Gastroesophageal sphincter (tissue), 3 donors: Measurements from ENCODE around the gene RHEBL1.

Experiments used
- EP300 ChIP-seq: sonication (generic); formaldehyde crosslinking; IDR thresholded peaks from one replicate; pipeline ENCODE4 v1.6.1; 2017; ENCODE audit warnings: antibody characterized with exemption, mild to moderate bottlenecking
- POLR2A ChIP-seq, 2 donors: fragments of 450-650 bp; IDR thresholded peaks; one replicate each; pipeline ENCODE4 v1.6.1; 2017; ENCODE audit warnings: antibody characterized with exemption in 2 of 2, mild to moderate bottlenecking in 2 of 2, moderate library complexity in 1 of 2
- TF ChIP-seq, protein P1 (sequence below), 4 experiments: fragments of 200-600 bp in 2 of 4; fragments of 450-650 bp in 2 of 4; sonication (generic) in 1 of 4; IDR thresholded peaks; one replicate each; pipeline ENCODE4 v1.5.1; 2017 to 2019; ENCODE audit warnings: antibody characterized with exemption in 4 of 4, mild to moderate bottlenecking in 2 of 4, moderate library complexity in 2 of 4

DNA sequence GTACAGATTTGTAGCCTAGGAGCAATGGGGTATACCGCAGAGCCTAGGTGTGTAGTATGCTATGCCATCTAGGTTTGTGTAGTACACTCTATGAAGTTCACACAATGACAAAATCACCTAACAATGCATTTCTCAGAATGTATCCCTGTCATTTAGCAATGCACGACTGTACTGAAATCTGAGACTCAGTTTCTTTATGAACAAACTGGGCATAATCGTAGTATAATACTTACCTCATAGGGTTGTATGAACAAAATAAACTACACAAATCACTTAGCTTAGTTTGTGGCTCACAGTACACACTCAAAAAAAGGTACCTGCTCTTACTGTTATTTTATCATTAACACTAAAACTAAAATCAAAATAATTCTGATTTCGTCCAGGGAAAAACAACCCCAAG, 44.3 kb downstream of the RHEBL1 start:
- TF ChIP-seq, protein P1, sequence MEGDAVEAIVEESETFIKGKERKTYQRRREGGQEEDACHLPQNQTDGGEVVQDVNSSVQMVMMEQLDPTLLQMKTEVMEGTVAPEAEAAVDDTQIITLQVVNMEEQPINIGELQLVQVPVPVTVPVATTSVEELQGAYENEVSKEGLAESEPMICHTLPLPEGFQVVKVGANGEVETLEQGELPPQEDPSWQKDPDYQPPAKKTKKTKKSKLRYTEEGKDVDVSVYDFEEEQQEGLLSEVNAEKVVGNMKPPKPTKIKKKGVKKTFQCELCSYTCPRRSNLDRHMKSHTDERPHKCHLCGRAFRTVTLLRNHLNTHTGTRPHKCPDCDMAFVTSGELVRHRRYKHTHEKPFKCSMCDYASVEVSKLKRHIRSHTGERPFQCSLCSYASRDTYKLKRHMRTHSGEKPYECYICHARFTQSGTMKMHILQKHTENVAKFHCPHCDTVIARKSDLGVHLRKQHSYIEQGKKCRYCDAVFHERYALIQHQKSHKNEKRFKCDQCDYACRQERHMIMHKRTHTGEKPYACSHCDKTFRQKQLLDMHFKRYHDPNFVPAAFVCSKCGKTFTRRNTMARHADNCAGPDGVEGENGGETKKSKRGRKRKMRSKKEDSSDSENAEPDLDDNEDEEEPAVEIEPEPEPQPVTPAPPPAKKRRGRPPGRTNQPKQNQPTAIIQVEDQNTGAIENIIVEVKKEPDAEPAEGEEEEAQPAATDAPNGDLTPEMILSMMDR (IDR thresholded peaks at IDR 0.05), result no peak
- no peak for TF ChIP-seq POLR2A (IDR thresholded peaks at IDR 0.05)
- no peak for TF ChIP-seq EP300
